ENCODE measurements around the gene CDH13. TPM values are rescaled to one million over a fixed set of nuclear protein-coding genes. Genes with fewer than 3 reads are reported as not detected.

Gene CDH13
- total and polyA plus RNA-seq, 2 experiments from 2014 or later: 1.2 to 1.5 TPM

- H3K27me3 ChIP-seq: no peaks in the 10 kb centered on the region
- H3K4me1 ChIP-seq (ENCODE audit: insufficient read depth): no peaks in the 10 kb centered on the region
- H3K4me3 ChIP-seq: no peak overlapping the region
- no peaks in the 10 kb centered on the region for H3K36me3 ChIP-seq (replicated peaks; ENCODE audit: insufficient read depth, low read depth)
- H2AFZ ChIP-seq: no peak overlapping the region
- WGBS (ENCODE audit: low lambda C conversion rate, missing lambda C conversion rate): 81% methylated on average over 5 of the region's 5 CpGs
- no peak overlapping the region for H3K27ac ChIP-seq
- no peaks in the 10 kb centered on the region for H3K9me2 ChIP-seq (replicated peaks; ENCODE audit: insufficient read depth)
- no peak for DNase-seq (ENCODE audit: low spot score)
- no peak overlapping the region for H3K4me2 ChIP-seq
- TF ChIP-seq EZH2 (IDR thresholded peaks at IDR 0.05; ENCODE audit: borderline replicate concordance) (no peak), EZH2phosphoT487 (IDR thresholded peaks at IDR 0.05; ENCODE audit: low read depth, severe bottlenecking, unreplicated experiment) (no peak)
- TF ChIP-seq, protein P1, sequence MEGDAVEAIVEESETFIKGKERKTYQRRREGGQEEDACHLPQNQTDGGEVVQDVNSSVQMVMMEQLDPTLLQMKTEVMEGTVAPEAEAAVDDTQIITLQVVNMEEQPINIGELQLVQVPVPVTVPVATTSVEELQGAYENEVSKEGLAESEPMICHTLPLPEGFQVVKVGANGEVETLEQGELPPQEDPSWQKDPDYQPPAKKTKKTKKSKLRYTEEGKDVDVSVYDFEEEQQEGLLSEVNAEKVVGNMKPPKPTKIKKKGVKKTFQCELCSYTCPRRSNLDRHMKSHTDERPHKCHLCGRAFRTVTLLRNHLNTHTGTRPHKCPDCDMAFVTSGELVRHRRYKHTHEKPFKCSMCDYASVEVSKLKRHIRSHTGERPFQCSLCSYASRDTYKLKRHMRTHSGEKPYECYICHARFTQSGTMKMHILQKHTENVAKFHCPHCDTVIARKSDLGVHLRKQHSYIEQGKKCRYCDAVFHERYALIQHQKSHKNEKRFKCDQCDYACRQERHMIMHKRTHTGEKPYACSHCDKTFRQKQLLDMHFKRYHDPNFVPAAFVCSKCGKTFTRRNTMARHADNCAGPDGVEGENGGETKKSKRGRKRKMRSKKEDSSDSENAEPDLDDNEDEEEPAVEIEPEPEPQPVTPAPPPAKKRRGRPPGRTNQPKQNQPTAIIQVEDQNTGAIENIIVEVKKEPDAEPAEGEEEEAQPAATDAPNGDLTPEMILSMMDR (IDR thresholded peaks at IDR 0.05; ENCODE audit: poor library complexity): no peak
- H3K79me2 ChIP-seq: no peaks in the 10 kb centered on the region
- H3K9me3 ChIP-seq (ENCODE audit: low read depth): no peaks in the 10 kb centered on the region
- no peaks in the 10 kb centered on the region for H4K20me1 ChIP-seq (ENCODE audit: insufficient read depth, poor library complexity, severe bottlenecking)
Observed at GRCh38 chr16:83070416-83071209, 443.8 kb downstream of the CDH13 start.

DNA sequence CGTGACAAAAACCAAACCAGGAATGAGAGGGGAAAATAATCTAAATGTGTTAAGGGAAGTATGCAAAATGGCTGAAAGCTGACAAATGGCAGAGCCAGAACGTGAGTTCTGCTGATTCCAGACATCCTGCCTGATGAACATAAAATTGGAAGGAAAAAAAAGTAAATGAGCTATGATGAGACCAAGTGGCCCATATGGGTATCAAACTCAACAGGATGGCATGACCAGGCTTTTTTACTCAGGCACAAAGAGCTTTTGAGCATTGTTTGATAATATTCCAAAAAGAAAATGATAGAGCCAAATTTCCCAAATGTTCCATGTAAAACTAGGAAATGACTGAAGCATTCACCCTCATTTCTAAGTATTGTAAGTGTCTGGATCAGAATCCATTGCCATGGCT is 449.2 kb downstream of the CDH13 start:
- no peak for DNase-seq (ENCODE audit: low spot score)
- no peaks in the 10 kb centered on the region for H3K9me3 ChIP-seq (ENCODE audit: low read depth)
- H3K79me2 ChIP-seq: no peaks in the 10 kb centered on the region
- no peak overlapping the region for H2AFZ ChIP-seq
- TF ChIP-seq EZH2 (IDR thresholded peaks at IDR 0.05; ENCODE audit: borderline replicate concordance): no peak
- TF ChIP-seq EZH2phosphoT487 (IDR thresholded peaks at IDR 0.05; ENCODE audit: low read depth, severe bottlenecking, unreplicated experiment): no peak
- TF ChIP-seq, protein P1 (IDR thresholded peaks at IDR 0.05; ENCODE audit: poor library complexity): no peak
- no peaks in the 10 kb centered on the region for H3K9me2 ChIP-seq (replicated peaks; ENCODE audit: insufficient read depth)
- H3K4me3 ChIP-seq: no peak overlapping the region
- no peaks in the 10 kb centered on the region for H3K27me3 ChIP-seq
- no peak overlapping the region for H3K27ac ChIP-seq
- H3K4me1 ChIP-seq (ENCODE audit: insufficient read depth): no peaks in the 10 kb centered on the region
- H3K36me3 ChIP-seq (replicated peaks; ENCODE audit: insufficient read depth, low read depth): no peaks in the 10 kb centered on the region
- 59% methylated on average over 2 of the region's 2 CpGs for WGBS (ENCODE audit: low lambda C conversion rate, missing lambda C conversion rate)
- no peak overlapping the region for H3K4me2 ChIP-seq
- no peaks in the 10 kb centered on the region for H4K20me1 ChIP-seq (ENCODE audit: insufficient read depth, poor library complexity, severe bottlenecking)

DNA sequence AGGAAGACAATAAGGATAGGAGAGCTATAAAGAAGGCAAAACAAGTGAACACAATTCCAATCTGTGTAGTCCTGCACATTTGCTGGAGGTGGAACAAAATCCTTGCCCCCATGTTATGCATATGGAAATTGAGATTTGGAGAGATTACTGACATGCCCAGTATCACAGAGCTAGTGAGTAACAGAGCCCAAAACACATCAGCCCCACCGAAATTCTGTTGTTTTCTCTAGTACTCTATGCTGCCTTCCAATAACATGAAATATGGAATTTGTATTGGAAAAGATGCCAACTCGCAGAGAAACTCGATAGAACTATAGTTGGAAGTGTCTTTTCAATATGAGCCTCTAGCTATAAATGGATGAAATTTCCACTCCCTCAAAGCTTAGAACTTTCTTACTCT is 456.6 kb downstream of the CDH13 start:
- H3K79me2 ChIP-seq: no peaks in the 10 kb centered on the region
- H2AFZ ChIP-seq: no peak overlapping the region
- H3K36me3 ChIP-seq (replicated peaks; ENCODE audit: insufficient read depth, low read depth): no peaks in the 10 kb centered on the region
- no peaks in the 10 kb centered on the region for H3K4me1 ChIP-seq (ENCODE audit: insufficient read depth)
- no peaks in the 10 kb centered on the region for H3K27me3 ChIP-seq
- no peak overlapping the region for H3K27ac ChIP-seq
- no peaks in the 10 kb centered on the region for H3K9me3 ChIP-seq (ENCODE audit: low read depth)
- H3K4me3 ChIP-seq: no peak overlapping the region
- no peaks in the 10 kb centered on the region for H3K9me2 ChIP-seq (replicated peaks; ENCODE audit: insufficient read depth)
- DNase-seq (ENCODE audit: low spot score): no peak
- no peaks in the 10 kb centered on the region for H4K20me1 ChIP-seq (ENCODE audit: insufficient read depth, poor library complexity, severe bottlenecking)
- H3K4me2 ChIP-seq: no peak overlapping the region
- 90% methylated on average over 3 of the region's 3 CpGs for WGBS (ENCODE audit: low lambda C conversion rate, missing lambda C conversion rate)
- TF ChIP-seq EZH2phosphoT487 (IDR thresholded peaks at IDR 0.05; ENCODE audit: low read depth, severe bottlenecking, unreplicated experiment): no peak

GRCh38 chr16:83085660-83086059 is 458.9 kb downstream of the CDH13 start:
- no peaks in the 10 kb centered on the region for H3K4me1 ChIP-seq (ENCODE audit: insufficient read depth)
- H3K4me2 ChIP-seq: no peak overlapping the region
- H3K27ac ChIP-seq: no peak overlapping the region
- no peaks in the 10 kb centered on the region for H3K9me3 ChIP-seq (ENCODE audit: low read depth)
- DNase-seq (ENCODE audit: low spot score): no peak
- H3K9me2 ChIP-seq (replicated peaks; ENCODE audit: insufficient read depth): no peaks in the 10 kb centered on the region
- no peaks in the 10 kb centered on the region for H4K20me1 ChIP-seq (ENCODE audit: insufficient read depth, poor library complexity, severe bottlenecking)
- H3K4me3 ChIP-seq: no peak overlapping the region
- H2AFZ ChIP-seq: no peak overlapping the region
- H3K79me2 ChIP-seq: no peaks in the 10 kb centered on the region
- H3K27me3 ChIP-seq: no peaks in the 10 kb centered on the region
- no peak for TF ChIP-seq EZH2phosphoT487 (IDR thresholded peaks at IDR 0.05; ENCODE audit: low read depth, severe bottlenecking, unreplicated experiment)
- TF ChIP-seq EZH2 (IDR thresholded peaks at IDR 0.05; ENCODE audit: borderline replicate concordance): no peak
- TF ChIP-seq, protein P1 (IDR thresholded peaks at IDR 0.05; ENCODE audit: poor library complexity): no peak
- 61% methylated on average over 3 of the region's 3 CpGs for WGBS (ENCODE audit: low lambda C conversion rate, missing lambda C conversion rate)
- no peaks in the 10 kb centered on the region for H3K36me3 ChIP-seq (replicated peaks; ENCODE audit: insufficient read depth, low read depth)

Measured in hepatocyte (in vitro differentiated cells).